IMR-90 (cell line): ENCODE data around the gene GTF2H4. TPM values are rescaled to one million over a fixed set of nuclear protein-coding genes. Genes with fewer than 3 reads are reported as not detected.

Experiments used
- ATAC-seq: fragments of 200-7000 bp; cut with Tn5 transposase; 2 replicates; pipeline ENCODE4 v1.9.1; 2020; ENCODE audit warnings: low read depth, mild to moderate bottlenecking, moderate library complexity
- BruUV-seq: library from RNA; stranded (reverse); fragments of 400-500 nt; replicated peaks from 2 replicates; lab custom pipeline; 2021; lab: Mats Ljungman, UMichigan
- CTCF ChIA-PET: fragments of 300-600 bp; formaldehyde crosslinking; extraction: SDS; loops from one replicate; lab custom pipeline; 2021; ENCODE audit warnings: antibody characterized with exemption; lab: Yijun Ruan, JAX
- POLR2A ChIA-PET: fragments of 300-600 bp; sonication (Branson Sonifier 250); formaldehyde crosslinking; loops from one replicate; lab custom pipeline; 2022; ENCODE audit warnings: antibody characterized with exemption; ENCODE audit not compliant: unreplicated experiment; lab: Charles Lee
- DNase-seq: peaks from one replicate; pipeline ENCODE4 v3.0.0; 2013
- H2AFZ ChIP-seq: replicated peaks from 2 replicates; pipeline ENCODE3; 2013; ENCODE audit warnings: low read length, mild to moderate bottlenecking; ENCODE audit not compliant: poor library complexity
- H2AK5ac ChIP-seq: 2 replicates; pipeline ENCODE4 v1.6.1; 2013; ENCODE audit warnings: low read depth, low read length, inconsistent platforms
- H2AK9ac ChIP-seq: replicated peaks from 2 replicates; pipeline ENCODE3; 2013; ENCODE audit warnings: mild to moderate bottlenecking, low read depth, low read length, moderate library complexity; ENCODE audit not compliant: poor library complexity
- H2BK120ac ChIP-seq: 2 replicates; pipeline ENCODE4 v1.6.1; 2013; ENCODE audit warnings: low read depth, low read length, inconsistent platforms
- H2BK15ac ChIP-seq: 3 replicates; pipeline ENCODE4 v1.6.1; 2013; ENCODE audit warnings: low read depth, low read length, inconsistent platforms
- H2BK20ac ChIP-seq: 2 replicates; pipeline ENCODE4 v1.6.1; 2013; ENCODE audit warnings: low read depth, mild to moderate bottlenecking, inconsistent platforms, low read length, moderate library complexity
- H2BK5ac ChIP-seq: 2 replicates; pipeline ENCODE4 v1.6.1; 2013; ENCODE audit warnings: mild to moderate bottlenecking, low read depth, low read length, inconsistent platforms; ENCODE audit not compliant: poor library complexity, severe bottlenecking
- H3K14ac ChIP-seq: replicated peaks from 2 replicates; pipeline ENCODE4 v1.6.1; 2013; ENCODE audit warnings: low read depth, low read length, inconsistent platforms
- H3K18ac ChIP-seq: 2 replicates; pipeline ENCODE4 v1.6.1; 2013; ENCODE audit warnings: low read depth, low read length, control low read depth
- H3K23ac ChIP-seq: 2 replicates; pipeline ENCODE4 v1.6.1; 2013; ENCODE audit warnings: low read depth, low read length, inconsistent platforms
- H3K27ac ChIP-seq: 2 replicates; pipeline ENCODE4 v1.5.1; 2013; ENCODE audit warnings: mild to moderate bottlenecking, control low read depth, low read length; ENCODE audit not compliant: insufficient read depth
- H3K27me3 ChIP-seq: 2 replicates; pipeline ENCODE4 v1.6.1; 2013; ENCODE audit warnings: low read length; ENCODE audit not compliant: control insufficient read depth, insufficient read depth
- H3K36me3 ChIP-seq: 2 replicates; pipeline ENCODE4 v1.6.1; 2013; ENCODE audit warnings: low read length, mixed read lengths; ENCODE audit not compliant: control insufficient read depth, insufficient read depth
- H3K4ac ChIP-seq: 2 replicates; pipeline ENCODE4 v1.6.1; 2013; ENCODE audit warnings: low read depth, low read length, inconsistent platforms
- H3K4me1 ChIP-seq: 2 replicates; pipeline ENCODE4 v1.6.1; 2013; ENCODE audit warnings: low read length, mixed read lengths; ENCODE audit not compliant: control insufficient read depth, insufficient read depth
- H3K4me2 ChIP-seq: 2 replicates; pipeline ENCODE4 v1.6.1; 2013; ENCODE audit warnings: low read depth, mild to moderate bottlenecking, control low read depth, low read length, moderate library complexity
- H3K4me3 ChIP-seq: 2 replicates; pipeline ENCODE4 v1.5.1; 2013; ENCODE audit warnings: low read depth, mild to moderate bottlenecking, control low read depth, low read length, moderate library complexity; ENCODE audit not compliant: insufficient read depth
- H3K56ac ChIP-seq: 2 replicates; pipeline ENCODE4 v1.6.1; 2013; ENCODE audit warnings: low read length, inconsistent platforms; ENCODE audit not compliant: insufficient read depth; ENCODE audit errors: extremely low read depth
- H3K79me1 ChIP-seq, 2 experiments: 2 replicates each; pipeline ENCODE4 v1.6.1; 2013; ENCODE audit warnings: low read length in 2 of 2, inconsistent platforms in 1 of 2, low read depth in 1 of 2
- H3K9ac ChIP-seq: 2 replicates; pipeline ENCODE4 v1.6.1; 2013; ENCODE audit warnings: low read depth, low read length, control low read depth
- H3K9me1 ChIP-seq: 2 replicates; pipeline ENCODE4 v1.6.1; 2013; ENCODE audit warnings: low read length, inconsistent platforms; ENCODE audit not compliant: insufficient read depth
- H3K9me3 ChIP-seq: 2 replicates; pipeline ENCODE4 v1.6.1; 2013; ENCODE audit warnings: low read length; ENCODE audit not compliant: control insufficient read depth, insufficient read depth
- H4K20me1 ChIP-seq: 2 replicates; pipeline ENCODE4 v1.6.1; 2013; ENCODE audit warnings: low read length, inconsistent platforms; ENCODE audit not compliant: insufficient read depth
- H4K5ac ChIP-seq: 2 replicates; pipeline ENCODE4 v1.6.1; 2013; ENCODE audit warnings: mild to moderate bottlenecking, low read depth, low read length, control low read depth
- H4K8ac ChIP-seq, 2 experiments: 2 replicates each; pipeline ENCODE4 v1.6.1; 2013; ENCODE audit warnings: low read depth in 2 of 2, low read length in 2 of 2, control low read depth in 1 of 2, inconsistent platforms in 1 of 2
- H4K91ac ChIP-seq: 2 replicates; pipeline ENCODE4 v1.6.1; 2013; ENCODE audit warnings: low read depth, low read length, inconsistent platforms; ENCODE audit not compliant: insufficient read depth
- SMC3 ChIP-seq: fragments of 150-350 bp; IDR thresholded peaks from 2 replicates; pipeline ENCODE4 v1.6.1; 2016; ENCODE audit warnings: low read depth, mild to moderate bottlenecking, antibody characterized with exemption, low read length, moderate library complexity
- USF2 ChIP-seq: fragments of 150-350 bp; IDR thresholded peaks from 2 replicates; pipeline ENCODE4 v1.6.1; 2017; ENCODE audit warnings: mild to moderate bottlenecking, antibody characterized with exemption, low read length, low read depth
- WGBS, 2 experiments: methylation state at CpG; one replicate each; pipeline versions ENCODE4 v1.1.5 to v1.1.7; 2013; ENCODE audit warnings: missing lambda C conversion rate in 2 of 2; ENCODE audit not compliant: insufficient read length in 1 of 2; ENCODE audit errors: extremely low coverage in 2 of 2; 5-methylcytosine and 5-hydroxymethylcytosine counted together
- dilution Hi-C: fragments of 300-500 bp; cut with HindIII; formaldehyde crosslinking; loops from one replicate; pipeline ENCODE4 v1.14.3; 2018; ENCODE audit warnings: low sequenced_read_pairs; ENCODE audit not compliant: unreplicated experiment
- in situ Hi-C: fragments of 300-500 bp; cut with MboI; formaldehyde crosslinking; loops from 3 replicates; pipeline ENCODE4 v1.14.3; 2019; ENCODE audit warnings: low sequenced_read_pairs, inconsistent platforms, mixed read lengths
- intact Hi-C: fragments of 100-400 bp; cut with micrococcal nuclease; formaldehyde crosslinking; loops from 2 replicates; pipeline ENCODE4 v1.10.0; 2022
- polyA plus RNA-seq, 3 experiments: library from polyadenylated mRNA; depleted of rRNA; stranded (reverse); fragments of >200 nt; gene quantifications; 2 replicates each; pipeline ENCODE4 v1.2.3, GENCODE V29; 2012; ENCODE audit warnings: low replicate concordance in 1 of 3
- total RNA-seq: library from RNA; depleted of rRNA; stranded (reverse); fragments of >200 nt; gene quantifications from 2 replicates; pipeline ENCODE4 v1.2.3, GENCODE V29; 2012

GTF2H4 gene
- total and polyA plus RNA-seq, 2 of the 4 experiments (the other 2 are of a cell fraction) = 13.4 to 30.8 TPM

GRCh38 chr6:30948811-30949210 is 40.8 kb downstream of the GTF2H4 start:
- no peak overlapping the region for H4K91ac ChIP-seq
- H2BK120ac ChIP-seq = no peak overlapping the region
- ATAC-seq (no peak), DNase-seq (no peak)
- no peaks in the 10 kb centered on the region for H3K9me1 ChIP-seq
- H3K9me3 ChIP-seq = peaks cover 9% of the 10 kb centered on the region
- no peak overlapping the region for H2AFZ ChIP-seq
- H3K23ac ChIP-seq = no peak overlapping the region
- no peak overlapping the region for H2BK15ac ChIP-seq
- H3K4me3 ChIP-seq = no peak overlapping the region
- no peak overlapping the region for H3K4me2 ChIP-seq
- H4K5ac ChIP-seq = no peak overlapping the region
- ChIA-PET CTCF (no interaction called here), POLR2A (no interaction called here)
- intact Hi-C loops (no loop called here), dilution Hi-C loops (no loop called here), in situ Hi-C loops (no loop called here)
- H3K18ac ChIP-seq = no peak overlapping the region
- no CpG with 5 or more reads among the region's 6 CpGs for WGBS, 2 experiments
- no peak overlapping the region for H3K9ac ChIP-seq
- H2BK5ac ChIP-seq = no peak overlapping the region
- H3K79me1 ChIP-seq = no peaks in the 10 kb centered on the region
- no peaks in the 10 kb centered on the region for H4K20me1 ChIP-seq
- BruUV-seq = no TSS peak
- no peak overlapping the region for H3K14ac ChIP-seq
- peaks cover 62% of the 10 kb centered on the region for H3K27me3 ChIP-seq
- no peak overlapping the region for H3K4ac ChIP-seq
- no peak overlapping the region for H3K27ac ChIP-seq
- H2BK20ac ChIP-seq = no peak overlapping the region
- H3K4me1 ChIP-seq = no peaks in the 10 kb centered on the region
- H3K36me3 ChIP-seq = no peaks in the 10 kb centered on the region
- H4K8ac ChIP-seq = no peak overlapping the region
- H3K56ac ChIP-seq = no peak overlapping the region
- no peak for TF ChIP-seq USF2
- no peak for TF ChIP-seq SMC3
- no peak overlapping the region for H2AK5ac ChIP-seq
- H2AK9ac ChIP-seq = no peak overlapping the region
